ENCODE results near the gene ZBTB16. TPM values are rescaled to one million over a fixed set of nuclear protein-coding genes. Genes with fewer than 3 reads are reported as not detected.
A peak's percentile ranks its signal among the peaks of the same experiment; 100 is the strongest.

The ZBTB16 gene
- total RNA-seq, 1 donor = 91.6 TPM

GRCh38 chr11:114063149-114063828, 3.8 kb downstream of the ZBTB16 start:
- DNase-seq (ENCODE audit: low read depth in 2 of 3, low spot score in 2 of 3) = no peak

- no peak for DNase-seq (ENCODE audit: low read depth in 2 of 3, low spot score in 2 of 3)
Observed at GRCh38 chr11:114063829-114064201, 4.3 kb downstream of the ZBTB16 start.

GRCh38 chr11:114064216-114064615, 4.7 kb downstream of the ZBTB16 start:
- DNase-seq (ENCODE audit: low read depth in 2 of 3, low spot score in 2 of 3) = no peak

- no peak for DNase-seq (ENCODE audit: low read depth in 2 of 3, low spot score in 2 of 3)
Observed at GRCh38 chr11:114065094-114065493, 5.6 kb downstream of the ZBTB16 start.

- no peak for DNase-seq (ENCODE audit: low read depth in 2 of 3, low spot score in 2 of 3)
Observed at GRCh38 chr11:114066046-114066648, 6.6 kb downstream of the ZBTB16 start.

- no peak for DNase-seq (ENCODE audit: low read depth in 2 of 3, low spot score in 2 of 3)
Observed at GRCh38 chr11:114068327-114068726, 8.8 kb downstream of the ZBTB16 start.

- no peak for DNase-seq (ENCODE audit: low read depth in 2 of 3, low spot score in 2 of 3)
Observed at GRCh38 chr11:114070464-114071139, 11.1 kb downstream of the ZBTB16 start.

- DNase-seq (ENCODE audit: low read depth in 2 of 3, low spot score in 2 of 3) = no peak
Observed at GRCh38 chr11:114073007-114073827, 13.7 kb downstream of the ZBTB16 start.

GRCh38 chr11:114073828-114074381, 14.4 kb downstream of the ZBTB16 start:
- peak in 1 of 3 donors; percentile 58 for DNase-seq (ENCODE audit: low read depth in 2 of 3, low spot score in 2 of 3)

GRCh38 chr11:114074546-114075343, 15.2 kb downstream of the ZBTB16 start:
- no peak for DNase-seq (ENCODE audit: low read depth in 2 of 3, low spot score in 2 of 3)

- DNase-seq (ENCODE audit: low read depth in 2 of 3, low spot score in 2 of 3) = no peak
Observed at GRCh38 chr11:114075344-114075610, 15.8 kb downstream of the ZBTB16 start.

- DNase-seq (ENCODE audit: low read depth in 2 of 3, low spot score in 2 of 3) = peak in 2 of 3 donors; percentile 69 to 76
Observed at GRCh38 chr11:114075891-114076441, 16.5 kb downstream of the ZBTB16 start.

- no peak for DNase-seq (ENCODE audit: low read depth in 2 of 3, low spot score in 2 of 3)
Observed at GRCh38 chr11:114076921-114077331, 17.4 kb downstream of the ZBTB16 start.

GRCh38 chr11:114077482-114078305, 18.2 kb downstream of the ZBTB16 start:
- peak in 1 of 3 donors; percentile 39 for DNase-seq (ENCODE audit: low read depth in 2 of 3, low spot score in 2 of 3)

- DNase-seq (ENCODE audit: low read depth in 2 of 3, low spot score in 2 of 3) = no peak
Observed at GRCh38 chr11:114078423-114078822, 18.9 kb downstream of the ZBTB16 start.

GRCh38 chr11:114079511-114080065, 20.1 kb downstream of the ZBTB16 start:
- no peak for DNase-seq (ENCODE audit: low read depth in 2 of 3, low spot score in 2 of 3)

GRCh38 chr11:114080219-114080618, 20.7 kb downstream of the ZBTB16 start:
- DNase-seq (ENCODE audit: low read depth in 2 of 3, low spot score in 2 of 3) = peak in 2 of 3 donors; percentile 51 to 59

- DNase-seq (ENCODE audit: low read depth in 2 of 3, low spot score in 2 of 3) = no peak
Observed at GRCh38 chr11:114080769-114081168, 21.3 kb downstream of the ZBTB16 start.

Measured in hematopoietic multipotent progenitor cell (in vitro differentiated cells).